ENCODE results near the gene RAD51B. TPM values are rescaled to one million over a fixed set of nuclear protein-coding genes. Genes with fewer than 3 reads are reported as not detected.

Gene RAD51B
- total RNA-seq, 1 experiment from 2014 or later: 14.2 TPM

GRCh38 chr14:68085742-68086141 lies 266.2 kb downstream of the RAD51B start:
- no peaks in the 10 kb centered on the region for H3K36me3 Mint-ChIP-seq
- H3K4me1 Mint-ChIP-seq: peaks cover 37% of the 10 kb centered on the region
- H3K27me3 Mint-ChIP-seq (ENCODE audit: low read depth): no peaks in the 10 kb centered on the region

GRCh38 chr14:68088451-68088854 lies 268.9 kb downstream of the RAD51B start:
- Mint-ChIP-seq H3K27ac (0 out of 2 replicates have a peak overlapping the region, but pooled peaks have one; percentile 25), H3K9me3 (peaks cover 11% of the 10 kb centered on the region), H3K4me3 (no peak overlapping the region), H3K27me3 (ENCODE audit: low read depth) (no peaks in the 10 kb centered on the region), H3K4me1 (peaks cover 30% of the 10 kb centered on the region), H3K36me3 (peaks cover 13% of the 10 kb centered on the region)
- DNase-seq (ENCODE audit: low spot score) (no peak), ATAC-seq (no peak)
- ChIA-PET CTCF (interaction anchor here (0.6 to 1.3 kb wide), 3 partner anchors 20 to 99 kb away, joined by 3 read pairs; no protein-coding TSS in a partner anchor), POLR2A (no interaction called here)
- no peak for TF ChIP-seq JAZF1 (CRISPR knock-in tag; IDR thresholded peaks at IDR 0.05)

More at GRCh38 chr14:68085742-68086141, 266.2 kb downstream of the RAD51B start:
- Mint-ChIP-seq H3K9me3 (no peaks in the 10 kb centered on the region), H3K27ac (peak overlapping the region; percentile 58; the same call in 1 of the 2 replicates), H3K4me3 (no peak overlapping the region)
- ChIA-PET POLR2A (no interaction called here), CTCF (interaction anchor here (1.7 kb wide), 1 partner anchor 165 kb away, joined by 4 read pairs; no protein-coding TSS in a partner anchor)
- peak; percentile 13 for DNase-seq (ENCODE audit: low spot score)
- TF ChIP-seq HMGXB4 (CRISPR knock-in tag; IDR thresholded peaks at IDR 0.05): no peak
- no peak for TF ChIP-seq ZNF396 (CRISPR knock-in tag; IDR thresholded peaks at IDR 0.05; ENCODE audit: borderline replicate concordance)
- no peak for TF ChIP-seq NFE2L1 (CRISPR knock-in tag; IDR thresholded peaks at IDR 0.05)
- TF ChIP-seq TEAD1 (CRISPR knock-in tag; IDR thresholded peaks at IDR 0.05): no peak
- no peak for TF ChIP-seq CDX4 (CRISPR knock-in tag; IDR thresholded peaks at IDR 0.05; ENCODE audit: borderline replicate concordance)
- peak; percentile 51; the same call in 1 of the 2 replicates for TF ChIP-seq ZNF423 (CRISPR knock-in tag; IDR thresholded peaks at IDR 0.05)
- peak; percentile 66 for ATAC-seq

GRCh38 chr14:68089146-68089731 lies 269.7 kb downstream of the RAD51B start:
- ATAC-seq (no peak), DNase-seq (ENCODE audit: low spot score) (no peak)
- no peak for TF ChIP-seq USF2 (CRISPR knock-in tag; IDR thresholded peaks at IDR 0.05)
- no peak for TF ChIP-seq ZNF423 (CRISPR knock-in tag; IDR thresholded peaks at IDR 0.05)
- no peak for TF ChIP-seq IRF2 (CRISPR knock-in tag; IDR thresholded peaks at IDR 0.05; ENCODE audit: borderline replicate concordance, low read depth)
- TF ChIP-seq ERG (CRISPR knock-in tag; IDR thresholded peaks at IDR 0.05): no peak
- no peak for TF ChIP-seq ZNF512 (CRISPR knock-in tag; IDR thresholded peaks at IDR 0.05; ENCODE audit: borderline replicate concordance)
- Mint-ChIP-seq H3K27me3 (ENCODE audit: low read depth) (no peaks in the 10 kb centered on the region), H3K36me3 (peaks cover 13% of the 10 kb centered on the region), H3K27ac (no peak overlapping the region), H3K4me1 (peaks cover 30% of the 10 kb centered on the region), H3K9me3 (peaks cover 11% of the 10 kb centered on the region), H3K4me3 (no peak overlapping the region)
- POLR2A ChIA-PET: no interaction called here
- CTCF ChIA-PET: interaction anchor here (0.6 to 1.3 kb wide), 2 partner anchors 19 to 56 kb away, joined by 3 read pairs; no protein-coding TSS in a partner anchor

GRCh38 chr14:68094158-68094557 lies 274.6 kb downstream of the RAD51B start:
- no peak overlapping the region for H3K27ac Mint-ChIP-seq
- ATAC-seq: no peak
- ChIA-PET CTCF (no interaction called here), POLR2A (no interaction called here)
- H3K4me1 Mint-ChIP-seq: peaks cover 4% of the 10 kb centered on the region
- peaks cover 29% of the 10 kb centered on the region for H3K9me3 Mint-ChIP-seq
- H3K36me3 Mint-ChIP-seq: peaks cover 22% of the 10 kb centered on the region
- no peak for DNase-seq (ENCODE audit: low spot score)
- H3K27me3 Mint-ChIP-seq (ENCODE audit: low read depth): no peaks in the 10 kb centered on the region
- no peak overlapping the region for H3K4me3 Mint-ChIP-seq
- no peak for TF ChIP-seq JUN (CRISPR knock-in tag; IDR thresholded peaks at IDR 0.05)
- no peak for TF ChIP-seq ERG (CRISPR knock-in tag; IDR thresholded peaks at IDR 0.05)
- TF ChIP-seq E2F1 (CRISPR knock-in tag; IDR thresholded peaks at IDR 0.05): no peak
- TF ChIP-seq ZNF317 (CRISPR knock-in tag; IDR thresholded peaks at IDR 0.05; ENCODE audit: borderline replicate concordance, low read depth): no peak
- no peak for TF ChIP-seq NFE2L1 (CRISPR knock-in tag; IDR thresholded peaks at IDR 0.05)
- TF ChIP-seq KAT7 (CRISPR knock-in tag; IDR thresholded peaks at IDR 0.05; ENCODE audit: borderline replicate concordance): no peak
- no peak for TF ChIP-seq NR2C2 (CRISPR knock-in tag; IDR thresholded peaks at IDR 0.05)
- no peak for TF ChIP-seq ZNF121 (CRISPR knock-in tag; IDR thresholded peaks at IDR 0.05)
- no peak for TF ChIP-seq FOXJ3 (CRISPR knock-in tag; IDR thresholded peaks at IDR 0.05; ENCODE audit: borderline replicate concordance)
